HG02623 (cell line): Measurements from ENCODE around the gene RBFOX2.

ENCODE experiments used
- ATAC-seq: cut with Tn5 transposase; IDR thresholded peaks from one replicate; pipeline ENCODE4 v1.9.1; 2021; ENCODE audit warnings: moderate library complexity; ENCODE audit not compliant: unreplicated experiment

RBFOX2 gene

DNA sequence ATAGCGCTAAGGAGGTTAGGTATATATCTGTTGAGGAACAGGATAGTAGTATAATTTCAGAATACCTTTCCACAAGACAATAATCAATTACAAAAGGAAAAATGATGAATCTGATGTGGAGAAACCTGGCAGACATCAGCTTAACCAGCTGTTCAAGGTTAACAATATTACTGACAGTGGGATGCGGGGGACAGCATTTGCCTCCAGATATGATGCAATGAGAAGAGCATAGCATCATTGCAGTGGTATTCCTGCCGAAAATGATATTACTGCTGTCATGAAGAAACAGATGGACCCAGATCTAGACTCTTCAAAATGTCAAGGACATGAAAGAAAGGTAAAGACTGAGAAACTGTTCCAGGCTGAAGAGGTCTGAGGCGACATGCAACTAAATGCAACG is 49.7 kb downstream of the RBFOX2 start:
- no peak for ATAC-seq

DNA sequence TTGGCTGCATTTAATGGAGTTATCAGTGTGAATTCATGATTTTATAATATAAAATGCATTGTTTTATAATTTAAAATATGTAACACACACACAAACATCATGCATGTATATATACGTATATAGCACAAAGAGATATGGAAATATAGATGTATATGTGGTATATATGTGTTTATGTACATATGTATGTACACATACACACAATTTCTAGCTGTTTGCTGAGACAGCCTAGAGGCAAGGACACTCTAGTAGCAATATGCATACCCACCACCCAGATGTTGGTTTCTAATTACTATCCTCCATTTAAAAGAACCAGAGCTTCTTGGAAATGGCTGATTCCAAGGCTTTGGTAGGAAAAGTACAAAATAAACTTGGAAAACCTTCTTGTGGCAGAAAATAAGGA is 50.4 kb downstream of the RBFOX2 start:
- ATAC-seq = no peak

DNA sequence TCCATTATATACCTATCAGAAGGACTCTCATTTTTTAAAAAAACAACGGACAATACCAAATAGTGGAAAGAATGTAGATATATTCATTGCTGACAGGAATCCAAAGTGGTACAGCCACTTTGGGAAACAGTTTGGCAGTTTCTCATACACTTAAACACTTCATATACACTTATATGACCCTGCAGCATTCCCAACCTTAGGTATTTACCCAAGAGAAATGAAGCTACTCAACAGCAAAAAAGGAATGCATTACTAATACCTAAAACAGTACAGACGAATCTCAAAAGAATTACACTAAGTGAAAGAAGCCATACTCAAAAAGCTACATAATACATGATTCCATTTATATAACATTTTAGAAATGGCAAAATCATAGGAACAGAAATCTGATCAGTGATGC is 51.5 kb downstream of the RBFOX2 start:
- no peak for ATAC-seq

DNA sequence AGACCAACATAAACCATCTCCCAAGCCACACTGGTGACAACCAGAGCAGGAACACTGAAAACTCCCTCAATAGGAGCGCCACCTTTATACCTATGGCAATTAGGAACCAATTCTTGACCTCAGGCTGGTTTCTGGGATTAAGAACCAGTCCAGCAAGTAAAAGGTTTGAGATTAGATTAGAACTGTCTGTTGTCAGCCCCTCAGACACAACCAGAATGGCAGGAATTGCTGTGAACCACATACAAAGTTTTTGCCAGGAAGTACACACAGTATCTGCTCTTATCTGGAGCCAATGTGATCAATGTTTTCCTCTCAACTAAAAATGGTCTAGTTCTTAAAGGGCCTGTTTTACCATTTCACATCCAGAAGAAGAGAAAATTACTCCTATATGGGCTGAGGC is 55.2 kb downstream of the RBFOX2 start:
- ATAC-seq = no peak

DNA sequence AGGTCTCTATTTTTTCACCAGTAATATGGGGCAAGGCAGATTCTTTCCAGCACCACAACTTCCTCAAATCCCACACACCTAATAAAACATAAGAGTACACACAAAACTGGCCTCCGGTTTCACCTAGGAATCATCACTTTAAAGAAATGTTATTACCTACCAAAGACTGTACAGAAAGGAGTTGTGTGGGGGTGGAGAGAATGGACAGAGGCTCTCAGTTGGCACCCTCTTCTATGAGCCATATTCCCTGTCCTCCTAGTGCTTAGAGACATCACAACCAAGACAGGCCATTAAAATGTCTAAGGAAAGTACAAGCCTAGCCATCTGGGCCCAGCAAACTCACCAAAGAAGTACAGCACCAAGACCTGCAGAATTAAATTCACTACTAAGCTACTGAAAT is 56.1 kb downstream of the RBFOX2 start:
- ATAC-seq = no peak

DNA sequence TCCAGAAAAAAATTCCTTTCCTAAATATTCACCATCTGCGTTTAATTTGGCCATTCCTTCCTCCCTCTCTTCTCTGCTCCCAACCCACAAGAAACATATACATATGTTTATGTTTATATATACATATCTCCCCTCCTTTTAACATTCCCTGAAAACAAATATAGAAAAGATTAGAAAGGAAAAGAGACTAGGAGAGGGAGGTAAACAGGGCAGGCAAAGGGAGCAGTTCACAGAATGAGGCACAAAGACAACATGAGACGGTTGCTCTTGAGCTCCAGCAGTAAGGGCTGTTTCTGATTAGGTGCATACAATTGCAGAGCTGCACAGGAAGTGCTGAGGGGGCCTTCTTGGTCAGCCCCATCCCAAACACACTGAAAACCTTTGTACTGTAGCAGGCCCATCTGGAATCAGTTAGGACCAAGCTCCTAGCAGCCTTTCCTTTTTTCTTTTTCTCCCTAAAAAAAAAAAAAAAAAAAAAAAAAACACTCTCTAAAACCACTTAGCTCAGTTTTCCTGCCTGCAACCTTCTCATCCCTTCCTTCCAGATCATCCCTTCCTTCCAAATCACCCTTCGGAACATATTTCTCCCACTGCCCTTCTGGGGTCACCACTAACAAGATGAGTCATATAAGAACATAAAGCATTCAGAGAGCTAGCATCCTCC is 57.0 kb downstream of the RBFOX2 start:
- no peak for ATAC-seq

DNA sequence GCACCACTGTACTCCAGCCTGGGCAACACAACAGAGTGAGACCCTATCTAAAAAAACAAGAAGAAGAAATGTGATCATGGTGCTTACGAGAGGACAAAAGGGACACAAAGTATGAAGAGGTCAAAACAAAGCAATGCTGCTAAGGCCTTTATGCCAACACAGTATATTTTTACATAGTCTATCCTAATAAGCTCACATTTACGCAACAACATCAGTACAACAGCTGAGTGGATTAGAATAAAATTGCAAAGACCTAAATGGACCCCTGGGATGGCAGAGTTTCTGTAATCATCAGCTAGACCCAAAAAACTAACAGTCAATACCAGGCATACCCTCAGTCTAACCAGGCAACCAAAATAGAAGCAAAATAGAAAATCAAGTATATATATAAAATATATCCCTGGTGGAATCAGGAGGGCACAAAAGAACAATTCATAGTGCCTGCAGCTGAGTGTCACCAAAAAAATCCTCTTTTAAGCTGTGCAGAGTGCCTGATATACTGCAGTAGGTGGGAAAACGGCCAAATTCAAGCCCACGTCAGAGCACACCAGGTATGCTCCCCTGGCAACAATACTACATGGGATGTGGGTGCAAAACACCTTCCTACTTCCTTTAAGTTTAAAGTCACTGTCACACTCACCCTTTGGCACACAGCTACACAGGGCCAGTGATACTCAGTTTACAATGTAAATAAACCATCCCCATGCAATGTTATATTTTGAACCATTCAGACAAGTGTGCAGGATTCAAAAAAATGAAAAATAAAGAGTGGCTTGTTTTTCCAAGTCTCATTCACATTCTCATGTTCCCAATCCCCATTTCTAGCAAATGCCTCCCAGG is 57.8 kb downstream of the RBFOX2 start:
- no peak for ATAC-seq

DNA sequence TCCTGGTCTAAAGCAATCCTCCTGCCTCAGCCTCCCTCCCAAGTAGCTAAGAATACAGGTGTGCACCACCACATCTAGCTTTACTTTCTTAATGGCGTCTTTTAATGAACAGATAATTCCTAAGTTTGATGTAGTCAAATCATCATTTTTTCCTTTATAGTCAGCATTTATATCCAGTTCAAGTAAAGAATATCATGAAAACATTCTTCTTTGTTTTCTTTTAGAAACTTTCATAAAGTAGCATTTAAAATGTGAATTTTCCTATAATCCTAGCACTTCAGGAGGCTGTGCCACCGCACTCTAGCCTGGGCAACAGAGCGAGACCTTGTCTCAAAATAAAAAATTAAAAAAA is 61.6 kb downstream of the RBFOX2 start:
- no peak for ATAC-seq

DNA sequence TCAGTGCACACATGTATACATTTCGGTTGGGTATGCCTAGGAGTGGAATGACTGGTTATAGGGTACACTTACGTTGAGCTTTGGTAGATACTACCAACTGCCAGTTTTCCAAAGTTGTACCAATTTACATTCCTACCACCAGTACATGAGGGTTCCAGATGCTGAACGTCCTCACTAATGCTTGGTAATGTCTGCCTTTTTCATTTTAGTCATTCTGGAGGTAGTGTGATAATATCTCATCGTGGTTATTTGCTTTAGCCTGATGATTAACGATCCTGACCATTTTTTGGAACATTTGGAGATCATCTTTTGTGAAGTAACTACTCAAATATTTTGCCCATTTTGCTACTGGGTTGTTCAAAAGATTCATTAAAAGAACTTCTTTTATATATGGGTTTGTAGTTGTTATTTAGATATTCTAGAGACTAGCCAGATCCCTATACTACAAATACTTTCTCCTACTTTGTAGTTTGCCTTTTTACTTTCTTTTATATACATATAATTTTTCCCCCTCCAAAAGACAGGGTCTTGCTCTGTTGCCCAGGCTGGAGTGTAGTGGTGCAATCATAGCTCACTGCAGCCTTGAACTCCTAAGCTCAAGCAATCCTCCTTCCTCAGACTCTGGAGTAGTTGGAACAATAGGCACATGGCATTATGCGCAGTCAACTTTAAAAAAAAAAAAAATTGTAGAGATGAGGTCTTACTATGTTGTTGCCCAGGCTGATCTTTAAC is 62.1 kb downstream of the RBFOX2 start:
- no peak for ATAC-seq

DNA sequence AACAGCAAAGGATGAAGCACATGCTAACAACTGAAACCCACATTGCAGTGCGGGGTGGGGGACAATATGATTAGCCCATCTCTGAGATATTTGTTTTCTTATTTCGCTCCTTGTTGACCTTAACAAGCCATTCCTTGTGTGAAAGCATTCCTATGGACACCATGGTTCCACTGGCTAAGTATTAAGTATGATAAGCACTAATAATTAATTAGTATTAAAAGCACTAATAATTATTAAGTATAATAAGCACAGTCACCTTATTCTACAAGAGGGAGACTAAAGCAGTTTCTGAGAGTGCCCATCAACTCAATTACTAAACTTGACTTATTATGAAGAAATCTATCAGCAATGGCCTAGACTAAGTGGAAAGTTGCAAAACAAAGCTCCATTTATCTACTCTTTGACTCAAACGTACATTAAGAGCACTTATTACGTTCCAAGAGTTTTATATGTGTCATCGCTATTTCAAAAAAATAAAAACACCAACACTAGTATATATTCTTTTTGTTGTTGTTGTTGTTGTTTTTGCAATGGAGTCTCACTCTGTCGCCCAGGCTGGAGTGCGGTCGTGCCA is 65.3 kb downstream of the RBFOX2 start:
- ATAC-seq = no peak

DNA sequence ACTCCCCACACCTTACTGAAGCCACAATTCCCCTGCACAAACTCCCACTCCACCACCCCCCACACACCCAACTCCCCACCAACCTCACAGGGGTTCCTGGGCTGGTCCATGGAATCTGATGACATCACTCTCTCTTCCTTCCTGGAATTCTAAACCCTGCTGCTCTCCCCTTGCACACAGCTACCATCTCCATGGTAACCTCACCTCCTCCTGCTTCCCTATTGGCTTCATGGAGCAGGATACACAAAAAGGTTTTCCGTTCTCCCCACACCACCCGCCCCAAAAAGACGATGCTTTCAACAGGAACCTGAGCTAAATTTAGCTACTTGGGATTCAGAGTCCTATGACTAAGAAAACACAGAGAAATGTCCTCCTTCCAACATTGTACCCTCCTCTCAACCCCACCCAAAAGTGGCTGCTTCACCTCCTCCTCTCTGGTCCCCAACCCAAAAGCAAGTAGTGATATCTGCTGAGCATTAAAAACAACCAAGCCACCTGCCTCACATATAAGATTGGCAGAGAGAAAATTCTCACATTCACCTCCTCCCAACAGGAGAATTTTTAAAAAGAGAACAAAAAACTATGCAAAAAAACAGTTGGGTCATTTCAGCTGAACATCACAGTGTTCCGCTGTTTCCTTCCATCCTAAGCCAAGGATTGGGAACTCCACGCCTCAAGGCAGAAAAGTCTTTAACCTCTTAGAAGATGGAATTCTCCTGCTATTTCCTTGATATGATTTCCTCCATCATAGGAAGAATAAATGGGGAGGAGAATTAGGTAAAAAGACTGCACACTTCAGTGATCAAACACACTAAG is 66.9 kb downstream of the RBFOX2 start:
- no peak for ATAC-seq

DNA sequence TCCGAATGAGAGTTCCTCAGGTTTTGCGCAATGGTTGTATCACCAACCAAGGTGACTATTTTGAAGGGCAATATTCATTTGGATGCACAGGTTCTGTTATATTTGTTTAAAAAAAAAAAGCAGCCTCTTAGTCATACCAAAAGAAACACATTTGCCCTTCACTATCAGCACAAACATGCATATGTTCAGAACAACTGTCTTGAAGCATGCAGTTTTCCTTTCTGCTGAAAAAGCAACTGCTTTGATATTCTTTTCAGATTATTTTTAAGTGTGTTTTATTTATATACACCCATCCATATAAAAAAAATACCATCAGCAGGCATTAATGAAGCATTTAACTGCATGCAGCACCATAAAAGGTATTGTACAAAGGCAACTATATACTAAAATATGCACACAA is 67.8 kb downstream of the RBFOX2 start:
- ATAC-seq = no peak

DNA sequence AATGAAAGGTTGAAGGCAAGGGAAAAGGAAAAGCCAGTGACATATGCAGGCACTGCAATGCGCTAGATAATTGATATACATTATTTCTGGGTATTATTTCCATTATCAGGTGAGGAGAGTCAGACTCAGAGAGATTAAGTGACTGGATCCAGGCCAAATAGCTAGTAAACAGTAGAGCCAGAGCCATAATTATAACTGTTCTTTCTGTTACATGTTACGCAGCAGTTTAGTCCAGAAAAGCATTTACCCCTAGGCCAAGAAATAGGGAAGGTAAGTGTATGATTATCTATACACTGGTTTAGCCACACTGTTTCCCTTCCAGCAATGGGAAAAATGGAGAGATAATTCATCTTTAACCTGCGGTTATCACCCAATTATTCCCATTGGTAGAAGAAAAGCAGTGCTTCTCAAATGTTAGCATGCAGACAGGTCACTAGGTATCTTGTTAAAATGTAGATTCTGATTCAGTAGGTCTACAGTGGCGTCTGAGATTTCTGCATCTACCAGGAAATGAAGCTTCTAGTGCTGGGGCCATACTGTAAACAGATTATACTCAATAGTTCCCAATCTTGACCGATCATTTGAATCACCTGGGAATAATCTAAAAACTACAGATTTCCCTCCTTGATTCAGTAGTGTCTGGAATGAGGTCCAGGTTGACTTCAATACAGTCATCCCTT is 69.4 kb downstream of the RBFOX2 start:
- ATAC-seq = no peak

DNA sequence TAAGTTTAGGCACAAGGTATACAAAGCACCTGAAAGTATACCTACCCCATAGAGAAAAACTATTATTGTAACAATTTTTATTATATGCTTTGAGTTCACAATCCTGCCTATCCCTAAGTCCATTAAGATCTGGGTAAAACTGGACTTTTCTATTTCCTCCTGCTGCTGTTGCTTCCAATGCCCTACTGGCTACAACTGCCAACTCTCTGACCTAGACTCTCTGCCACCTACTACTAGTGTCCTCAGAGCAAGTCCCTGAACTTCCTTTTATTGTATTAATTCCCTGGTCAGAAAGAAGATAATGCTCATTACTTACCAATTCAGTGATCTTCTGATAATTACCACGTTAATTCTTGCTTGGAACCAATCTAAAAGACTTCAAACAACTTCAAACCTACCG is 70.3 kb downstream of the RBFOX2 start:
- no peak for ATAC-seq

DNA sequence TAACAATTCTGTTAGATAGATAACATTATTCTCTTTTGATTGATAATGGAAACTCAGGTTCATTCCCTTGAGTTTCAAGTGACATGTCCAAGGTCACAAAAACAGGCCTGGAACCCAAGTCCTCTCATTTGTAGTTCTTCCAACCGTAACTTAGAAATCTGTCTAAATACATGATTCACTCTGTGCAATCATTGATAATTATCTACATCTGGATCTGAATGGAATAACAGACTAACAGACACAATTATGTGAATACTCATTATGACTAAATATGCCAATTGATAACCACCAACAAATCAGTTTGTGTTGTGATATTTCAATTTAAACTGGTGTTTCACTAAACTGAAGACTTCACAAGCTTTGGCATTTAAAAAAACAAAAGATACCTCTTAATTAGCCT is 71.0 kb downstream of the RBFOX2 start:
- ATAC-seq = no peak

DNA sequence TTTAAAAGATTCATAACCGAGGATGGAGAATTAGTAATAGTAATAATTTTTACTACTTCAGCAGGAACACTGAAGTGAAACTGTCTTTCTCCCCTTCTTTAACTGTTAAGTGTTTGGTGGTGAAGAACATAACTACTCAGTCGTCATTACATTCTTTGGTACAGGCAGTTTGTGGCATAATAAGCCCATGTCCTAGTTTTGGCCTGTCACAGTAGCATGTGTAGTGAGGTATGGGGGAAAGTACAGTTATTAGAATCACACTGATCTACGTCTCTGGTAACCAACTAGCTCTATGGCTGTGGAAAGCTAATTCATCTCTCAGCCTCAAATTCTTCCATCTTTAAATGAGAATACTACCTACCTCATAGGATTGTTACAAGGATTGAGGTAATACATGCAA is 71.8 kb downstream of the RBFOX2 start:
- no peak for ATAC-seq

DNA sequence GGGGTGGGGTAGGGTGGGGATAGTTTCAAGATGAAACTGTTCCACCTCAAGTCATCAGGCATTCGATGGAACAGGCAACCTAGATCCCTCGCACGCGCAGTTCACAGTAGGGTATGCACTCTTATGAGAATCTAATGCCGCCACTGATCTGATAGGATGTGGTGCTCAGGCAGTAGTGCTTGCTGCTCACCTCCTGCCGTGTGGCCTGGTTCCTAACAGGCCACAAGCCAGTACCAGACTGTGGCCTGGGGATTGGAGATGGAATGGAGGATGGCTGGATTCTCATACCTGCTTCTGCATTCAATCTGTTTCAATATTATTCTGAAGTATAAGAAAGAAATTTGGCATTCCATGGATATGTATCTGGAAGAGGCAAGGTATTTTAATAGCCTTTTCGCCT is 73.1 kb downstream of the RBFOX2 start:
- no peak for ATAC-seq

DNA sequence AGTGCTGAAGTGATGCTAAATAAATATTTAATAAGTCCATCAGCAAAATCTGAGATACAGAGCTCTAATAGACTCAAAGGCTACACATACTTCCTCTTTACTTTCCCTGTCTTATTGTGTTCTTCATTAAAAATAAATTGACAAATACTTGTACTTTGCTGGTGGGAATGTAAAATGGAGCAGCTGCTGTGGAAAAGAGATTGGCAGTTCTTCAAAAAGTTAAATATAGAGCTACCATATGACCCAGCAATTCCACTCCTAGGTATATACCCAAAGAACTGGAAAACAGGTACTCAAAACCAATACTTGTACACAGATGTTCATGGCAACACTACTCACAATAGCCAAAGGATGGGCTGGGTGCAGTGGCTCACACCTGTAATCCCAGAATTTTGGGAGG is 76.0 kb downstream of the RBFOX2 start:
- ATAC-seq = no peak

DNA sequence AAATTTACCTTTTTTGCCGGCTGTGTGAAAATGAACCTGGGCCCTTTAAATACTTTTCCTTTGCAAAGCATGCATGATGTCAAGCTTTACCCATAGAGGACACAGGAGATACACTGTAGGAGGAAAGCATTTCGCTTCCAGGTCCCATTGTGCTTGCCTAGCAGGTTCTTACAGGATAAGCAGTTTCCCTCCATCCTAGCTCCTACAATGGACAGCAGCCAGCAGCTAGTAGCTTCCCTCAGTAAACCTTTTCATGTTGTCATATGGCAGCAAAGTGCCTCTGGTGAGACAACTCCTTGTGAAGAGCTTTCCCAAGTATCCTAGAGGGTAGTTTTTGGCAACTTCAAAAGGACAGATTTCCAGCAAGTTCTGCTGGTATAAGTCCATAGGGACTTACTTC is 78.4 kb downstream of the RBFOX2 start:
- no peak for ATAC-seq

DNA sequence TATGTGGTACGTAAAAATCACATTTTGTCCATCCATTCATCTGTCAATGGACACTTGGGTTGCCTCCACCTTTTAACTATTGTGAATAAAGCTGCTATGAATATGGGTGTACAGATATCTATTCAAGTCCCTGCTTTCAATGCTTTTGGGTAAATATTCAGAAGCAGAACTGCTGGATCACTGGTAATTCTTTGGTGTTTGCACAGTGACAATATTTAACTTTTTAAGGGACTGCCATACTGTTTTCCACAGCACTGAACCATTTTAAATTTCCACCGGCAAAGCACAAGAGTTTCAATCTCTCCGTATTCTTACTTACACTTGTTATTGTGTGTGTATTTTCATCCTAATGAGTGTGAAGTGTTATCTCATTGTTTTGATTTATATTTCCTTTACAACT is 79.4 kb downstream of the RBFOX2 start:
- no peak for ATAC-seq
